Measurements from ENCODE around the gene ADARB1.

GRCh38 chr21:45064618-45065399, 9.6 kb upstream of the ADARB1 start:
- TF ChIP-seq FOXK2 (IDR thresholded peaks at IDR 0.05) (no peak), PKNOX1 (IDR thresholded peaks at IDR 0.05) (no peak), ARNT (IDR thresholded peaks at IDR 0.05) (no peak), SP1 (IDR thresholded peaks at IDR 0.05) (no peak), FOXM1 (IDR thresholded peaks at IDR 0.05; ENCODE audit: borderline replicate concordance) (no peak), LEF1 (IDR thresholded peaks at IDR 0.05; ENCODE audit: borderline replicate concordance) (no peak), BHLHE40 (IDR thresholded peaks at IDR 0.05; ENCODE audit: borderline replicate concordance) (no peak), TARDBP (IDR thresholded peaks at IDR 0.05) (no peak), FOXA1 (IDR thresholded peaks at IDR 0.05) (no peak), SUZ12 (IDR thresholded peaks at IDR 0.05) (no peak)

All from HEK293T (cell line).